ENCODE data around the gene PPFIA3.

Gene PPFIA3

GRCh38 chr19:49155005-49155819 is 35.9 kb downstream of the PPFIA3 start, which contains the start of gene HRC:
Gene HRC, minus strand, starts transcription at chr19:49155396. Its CDS starts 159 bp downstream, at chr19:49155237.
- peaks cover 12% of the 10 kb centered on the region for H3K4me1 ChIP-seq (ENCODE audit: control insufficient read depth, low read depth, low read length)
- H3K27ac ChIP-seq (ENCODE audit: low read length) = no peak within 1 kb of the TSS
- H3K9ac ChIP-seq (ENCODE audit: low read length) = no peak within 1 kb of the TSS
- no peaks in the 10 kb centered on the region for H3K36me3 ChIP-seq (ENCODE audit: control insufficient read depth, low read depth, low read length)
- peaks cover 32% of the 10 kb centered on the region for H3K27me3 ChIP-seq (ENCODE audit: control insufficient read depth, insufficient read depth, low read length)
- H3K9me3 ChIP-seq (ENCODE audit: control insufficient read depth, low read depth, low read length) = no peaks in the 10 kb centered on the region
- H3K4me3 ChIP-seq (ENCODE audit: low read length) = no peak within 1 kb of the TSS

DNA sequence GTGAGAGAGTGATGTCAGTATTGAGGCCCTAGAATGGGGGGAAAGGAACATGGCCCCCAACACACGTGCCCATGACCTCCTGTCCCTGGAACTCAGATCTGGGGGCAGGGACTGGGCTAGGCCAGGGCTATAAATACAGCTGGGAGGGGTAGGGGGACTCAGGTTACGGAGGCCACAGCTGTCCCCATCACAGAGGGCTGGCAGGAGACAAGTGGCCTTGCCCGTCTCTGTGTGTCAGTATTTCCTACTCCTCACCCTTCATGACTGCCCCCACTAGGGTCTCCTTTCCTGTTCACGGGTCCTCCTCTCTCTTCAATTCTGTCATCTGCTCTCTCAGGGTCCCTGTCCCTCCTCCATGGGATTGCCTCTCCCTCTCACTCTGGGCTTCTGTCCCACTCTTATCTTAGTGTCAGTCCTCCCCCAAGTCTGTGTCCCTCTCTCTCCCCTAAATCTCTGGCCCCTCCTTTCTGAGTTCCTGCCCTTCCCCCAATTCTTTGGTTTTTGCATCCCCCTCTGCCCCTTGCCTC is 36.5 kb downstream of the PPFIA3 start:
- Histone ChIP-seq H3K27me3 (ENCODE audit: control insufficient read depth, insufficient read depth, low read length) (peaks cover 32% of the 10 kb centered on the region), H3K27ac (ENCODE audit: low read length) (no peak overlapping the region), H3K4me3 (ENCODE audit: low read length) (no peak overlapping the region), H3K9me3 (ENCODE audit: control insufficient read depth, low read depth, low read length) (no peaks in the 10 kb centered on the region), H3K4me1 (ENCODE audit: control insufficient read depth, low read depth, low read length) (peaks cover 12% of the 10 kb centered on the region), H3K36me3 (ENCODE audit: control insufficient read depth, low read depth, low read length) (no peaks in the 10 kb centered on the region), H3K9ac (ENCODE audit: low read length) (no peak overlapping the region)

- Histone ChIP-seq H3K36me3 (ENCODE audit: control insufficient read depth, low read depth, low read length) (no peaks in the 10 kb centered on the region), H3K27me3 (ENCODE audit: control insufficient read depth, insufficient read depth, low read length) (peaks cover 26% of the 10 kb centered on the region), H3K4me1 (ENCODE audit: control insufficient read depth, low read depth, low read length) (peaks cover 9% of the 10 kb centered on the region), H3K4me3 (ENCODE audit: low read length) (peak within 1 kb of the TSS; percentile 78), H3K27ac (ENCODE audit: low read length) (no peak within 1 kb of the TSS), H3K9me3 (ENCODE audit: control insufficient read depth, low read depth, low read length) (no peaks in the 10 kb centered on the region), H3K9ac (ENCODE audit: low read length) (peak within 1 kb of the TSS; percentile 62)
These were observed 38.3 kb downstream of the PPFIA3 start, which contains the start of gene TRPM4 for GRCh38 chr19:49157445-49158224. Gene TRPM4, plus strand, starts transcription at chr19:49157792. Its CDS starts 75 bp downstream, at chr19:49157867.

GRCh38 chr19:49160450-49161189 is 41.3 kb downstream of the PPFIA3 start:
- peaks cover 24% of the 10 kb centered on the region for H3K27me3 ChIP-seq (ENCODE audit: control insufficient read depth, insufficient read depth, low read length)
- no peak overlapping the region for H3K27ac ChIP-seq (ENCODE audit: low read length)
- H3K9ac ChIP-seq (ENCODE audit: low read length) = no peak overlapping the region
- no peaks in the 10 kb centered on the region for H3K9me3 ChIP-seq (ENCODE audit: control insufficient read depth, low read depth, low read length)
- no peaks in the 10 kb centered on the region for H3K36me3 ChIP-seq (ENCODE audit: control insufficient read depth, low read depth, low read length)
- no peak overlapping the region for H3K4me3 ChIP-seq (ENCODE audit: low read length)
- peaks cover 8% of the 10 kb centered on the region for H3K4me1 ChIP-seq (ENCODE audit: control insufficient read depth, low read depth, low read length)

GRCh38 chr19:49161987-49162386 is 42.6 kb downstream of the PPFIA3 start:
- no peak overlapping the region for H3K27ac ChIP-seq (ENCODE audit: low read length)
- H3K4me3 ChIP-seq (ENCODE audit: low read length) = no peak overlapping the region
- peaks cover 3% of the 10 kb centered on the region for H3K4me1 ChIP-seq (ENCODE audit: control insufficient read depth, low read depth, low read length)
- no peaks in the 10 kb centered on the region for H3K9me3 ChIP-seq (ENCODE audit: control insufficient read depth, low read depth, low read length)
- H3K9ac ChIP-seq (ENCODE audit: low read length) = no peak overlapping the region
- H3K27me3 ChIP-seq (ENCODE audit: control insufficient read depth, insufficient read depth, low read length) = peaks cover 27% of the 10 kb centered on the region
- H3K36me3 ChIP-seq (ENCODE audit: control insufficient read depth, low read depth, low read length) = no peaks in the 10 kb centered on the region

GRCh38 chr19:49165111-49165750 is 45.9 kb downstream of the PPFIA3 start:
- Histone ChIP-seq H3K4me3 (ENCODE audit: low read length) (peak overlapping the region; percentile 51), H3K27me3 (ENCODE audit: control insufficient read depth, insufficient read depth, low read length) (peaks cover 19% of the 10 kb centered on the region), H3K27ac (ENCODE audit: low read length) (no peak overlapping the region), H3K9ac (ENCODE audit: low read length) (no peak overlapping the region), H3K4me1 (ENCODE audit: control insufficient read depth, low read depth, low read length) (peaks cover 3% of the 10 kb centered on the region), H3K9me3 (ENCODE audit: control insufficient read depth, low read depth, low read length) (no peaks in the 10 kb centered on the region), H3K36me3 (ENCODE audit: control insufficient read depth, low read depth, low read length) (no peaks in the 10 kb centered on the region)

- Histone ChIP-seq H3K27me3 (ENCODE audit: control insufficient read depth, insufficient read depth, low read length) (peaks cover 19% of the 10 kb centered on the region), H3K36me3 (ENCODE audit: control insufficient read depth, low read depth, low read length) (no peaks in the 10 kb centered on the region), H3K27ac (ENCODE audit: low read length) (no peak overlapping the region), H3K9ac (ENCODE audit: low read length) (no peak overlapping the region), H3K4me3 (ENCODE audit: low read length) (peak overlapping the region; percentile 51), H3K9me3 (ENCODE audit: control insufficient read depth, low read depth, low read length) (no peaks in the 10 kb centered on the region), H3K4me1 (ENCODE audit: control insufficient read depth, low read depth, low read length) (peaks cover 3% of the 10 kb centered on the region)
These were observed 46.5 kb downstream of the PPFIA3 start for GRCh38 chr19:49165865-49166301.

- Histone ChIP-seq H3K4me3 (ENCODE audit: low read length) (no peak overlapping the region), H3K9ac (ENCODE audit: low read length) (no peak overlapping the region), H3K27me3 (ENCODE audit: control insufficient read depth, insufficient read depth, low read length) (peaks cover 19% of the 10 kb centered on the region), H3K27ac (ENCODE audit: low read length) (no peak overlapping the region), H3K36me3 (ENCODE audit: control insufficient read depth, low read depth, low read length) (no peaks in the 10 kb centered on the region), H3K9me3 (ENCODE audit: control insufficient read depth, low read depth, low read length) (no peaks in the 10 kb centered on the region), H3K4me1 (ENCODE audit: control insufficient read depth, low read depth, low read length) (peaks cover 3% of the 10 kb centered on the region)
These were observed 48.6 kb downstream of the PPFIA3 start for GRCh38 chr19:49167857-49168409.

DNA sequence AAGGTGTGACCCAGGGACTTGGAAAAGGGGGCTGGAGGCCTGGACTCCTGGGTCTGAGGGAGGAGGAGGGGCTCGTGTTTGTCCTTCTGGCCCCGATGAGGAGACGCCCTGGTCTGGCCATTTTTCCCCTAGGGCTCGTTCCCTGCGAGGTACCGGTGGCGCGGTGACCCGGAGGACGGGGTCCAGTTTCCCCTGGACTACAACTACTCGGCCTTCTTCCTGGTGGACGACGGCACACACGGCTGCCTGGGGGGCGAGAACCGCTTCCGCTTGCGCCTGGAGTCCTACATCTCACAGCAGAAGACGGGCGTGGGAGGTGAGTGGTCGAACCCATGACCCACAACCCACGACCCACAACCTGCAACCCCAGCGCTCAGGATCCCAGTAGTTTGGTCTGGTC is 49.1 kb downstream of the PPFIA3 start:
- H3K27me3 ChIP-seq (ENCODE audit: control insufficient read depth, insufficient read depth, low read length) = peaks cover 19% of the 10 kb centered on the region
- no peaks in the 10 kb centered on the region for H3K9me3 ChIP-seq (ENCODE audit: control insufficient read depth, low read depth, low read length)
- H3K9ac ChIP-seq (ENCODE audit: low read length) = no peak overlapping the region
- no peak overlapping the region for H3K4me3 ChIP-seq (ENCODE audit: low read length)
- peaks cover 3% of the 10 kb centered on the region for H3K4me1 ChIP-seq (ENCODE audit: control insufficient read depth, low read depth, low read length)
- no peak overlapping the region for H3K27ac ChIP-seq (ENCODE audit: low read length)
- no peaks in the 10 kb centered on the region for H3K36me3 ChIP-seq (ENCODE audit: control insufficient read depth, low read depth, low read length)

DNA sequence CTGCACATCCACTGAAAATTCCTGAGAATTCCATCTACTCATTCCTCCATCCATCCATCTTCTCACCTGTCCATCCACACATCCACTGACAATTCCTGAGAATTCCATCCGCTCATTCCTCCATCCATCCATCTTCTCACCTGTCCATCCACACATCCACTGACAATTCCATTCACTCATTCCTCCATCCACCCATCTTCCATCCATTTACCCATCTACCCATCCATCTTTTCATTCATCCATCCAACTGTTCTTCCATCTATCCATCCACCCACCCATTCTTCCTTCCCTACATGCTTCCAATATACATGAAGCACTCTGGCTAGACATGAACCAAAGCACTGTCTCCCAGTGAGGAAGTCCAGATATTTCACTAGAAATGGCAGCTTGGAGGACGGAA is 53.9 kb downstream of the PPFIA3 start:
- H3K27me3 ChIP-seq (ENCODE audit: control insufficient read depth, insufficient read depth, low read length) = no peaks in the 10 kb centered on the region
- no peaks in the 10 kb centered on the region for H3K36me3 ChIP-seq (ENCODE audit: control insufficient read depth, low read depth, low read length)
- H3K9ac ChIP-seq (ENCODE audit: low read length) = no peak overlapping the region
- H3K9me3 ChIP-seq (ENCODE audit: control insufficient read depth, low read depth, low read length) = no peaks in the 10 kb centered on the region
- H3K27ac ChIP-seq (ENCODE audit: low read length) = no peak overlapping the region
- H3K4me3 ChIP-seq (ENCODE audit: low read length) = no peak overlapping the region
- no peaks in the 10 kb centered on the region for H3K4me1 ChIP-seq (ENCODE audit: control insufficient read depth, low read depth, low read length)

Measured in iPS-18a (cell line).